ENCODE measurements around the gene CHRNB2.
A peak's percentile ranks its signal among the peaks of the same experiment; 100 is the strongest.

Gene CHRNB2

DNA sequence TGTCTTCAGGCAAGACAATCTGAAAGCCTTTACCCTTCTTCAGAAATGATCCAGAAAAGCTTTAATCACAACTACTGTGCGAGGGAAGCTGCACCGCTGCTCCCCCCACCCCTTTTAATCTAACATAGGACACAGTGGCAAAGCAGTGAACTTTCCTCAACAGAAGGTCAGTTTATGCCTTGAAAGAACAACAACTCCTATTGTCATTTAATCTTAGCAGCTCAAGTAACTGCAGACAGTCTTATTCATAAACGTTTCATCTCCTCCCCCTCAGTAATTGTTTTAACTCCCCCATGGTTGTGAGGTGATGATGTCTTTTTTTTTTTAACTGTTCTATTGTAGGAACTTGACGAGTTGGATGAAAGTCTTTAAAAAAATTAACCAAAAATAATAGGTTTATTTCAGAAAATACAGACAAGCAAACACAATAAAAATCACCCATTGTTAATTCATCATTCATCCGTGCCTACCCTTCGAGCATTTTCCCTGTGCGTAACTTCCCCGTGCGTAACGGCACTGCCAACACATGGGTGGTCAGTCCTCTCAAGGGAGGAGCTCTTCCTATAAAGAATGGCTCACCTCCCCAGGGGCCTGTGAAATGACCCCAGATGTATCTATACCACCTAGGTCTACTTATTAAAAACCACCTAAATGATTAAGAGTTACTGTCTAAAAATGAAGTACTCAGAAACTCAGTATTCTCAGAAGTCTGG, 43.7 kb downstream of the CHRNB2 start:
- no peak for DNase-seq

- no peak for DNase-seq
Measured at GRCh38 chr1:154614247-154614646, 46.7 kb downstream of the CHRNB2 start.

DNA sequence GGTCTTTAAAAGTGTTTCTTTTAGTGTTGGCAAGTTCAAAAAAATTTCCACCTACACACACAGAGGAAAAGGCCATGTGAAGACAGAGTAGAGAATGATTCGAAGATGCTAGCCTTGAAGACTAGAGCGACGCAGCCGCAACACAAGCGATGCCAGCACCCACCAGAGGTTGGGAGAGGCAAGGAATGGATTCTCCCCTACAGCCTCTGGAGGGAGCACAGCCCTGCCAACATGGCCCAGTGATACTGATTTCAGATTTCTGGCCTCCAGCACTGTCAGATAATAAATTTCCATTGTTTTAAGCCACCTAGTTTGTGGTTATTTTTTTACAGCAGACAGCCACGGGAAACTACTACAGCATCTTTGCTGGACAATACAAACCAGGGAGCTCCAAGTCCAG, 47.3 kb downstream of the CHRNB2 start:
- DNase-seq: no peak

DNA sequence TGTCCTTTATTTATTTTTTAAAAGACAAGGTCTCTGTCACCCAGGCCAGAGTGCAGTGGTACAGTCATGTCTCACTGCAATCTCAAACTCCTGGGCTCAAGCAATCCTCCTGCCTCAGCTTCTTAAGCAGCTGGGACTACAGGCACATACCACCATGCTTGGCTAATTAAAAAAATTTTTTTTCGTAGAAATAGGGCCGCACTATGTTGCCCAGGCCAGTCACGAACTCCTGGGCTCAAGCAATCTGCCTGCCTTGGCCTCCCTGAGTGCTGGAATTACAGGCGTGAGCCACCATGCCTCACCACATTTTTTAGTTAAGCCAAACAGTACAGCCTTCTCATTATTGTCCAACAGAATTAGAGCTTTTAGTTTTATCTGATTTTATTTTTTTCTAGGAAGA, 47.8 kb downstream of the CHRNB2 start:
- DNase-seq: no peak

- DNase-seq: no peak
Measured at GRCh38 chr1:154616659-154617345, 49.2 kb downstream of the CHRNB2 start.

DNA sequence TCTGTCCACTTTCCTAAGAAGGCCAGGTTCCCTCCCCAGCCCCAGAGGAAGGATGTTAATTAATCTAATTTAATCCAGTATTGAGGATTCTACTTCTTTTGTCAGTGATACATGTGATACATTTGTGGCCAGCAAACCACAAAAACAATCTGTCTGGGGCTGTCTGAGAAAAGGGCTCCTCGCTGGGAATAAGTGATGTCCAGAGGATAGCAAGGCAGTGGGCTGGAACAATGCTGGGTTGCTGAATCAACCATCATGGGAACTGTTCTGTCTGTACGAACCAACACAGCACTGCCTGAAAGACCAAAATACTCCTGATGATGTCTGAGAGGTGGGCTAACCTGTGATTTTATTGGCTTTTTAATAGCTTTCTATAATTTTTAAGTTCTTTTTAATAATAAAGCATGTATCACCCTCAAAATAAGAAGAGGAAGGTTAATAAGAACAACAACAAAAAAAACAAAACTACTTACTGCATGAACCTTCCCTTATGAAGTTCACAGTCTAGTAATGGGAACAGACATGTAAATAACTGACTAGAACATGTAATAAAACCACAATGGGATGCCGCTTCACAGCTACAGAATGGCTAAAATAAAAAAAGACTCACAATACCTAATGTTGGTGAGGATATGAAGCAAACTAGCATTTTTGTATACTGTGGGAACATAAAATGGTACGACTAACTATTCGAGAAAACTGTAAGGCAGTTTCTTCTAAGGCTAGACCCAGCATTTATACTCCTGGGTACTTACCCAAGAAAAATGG, 51.8 kb downstream of the CHRNB2 start:
- no peak for DNase-seq

DNA sequence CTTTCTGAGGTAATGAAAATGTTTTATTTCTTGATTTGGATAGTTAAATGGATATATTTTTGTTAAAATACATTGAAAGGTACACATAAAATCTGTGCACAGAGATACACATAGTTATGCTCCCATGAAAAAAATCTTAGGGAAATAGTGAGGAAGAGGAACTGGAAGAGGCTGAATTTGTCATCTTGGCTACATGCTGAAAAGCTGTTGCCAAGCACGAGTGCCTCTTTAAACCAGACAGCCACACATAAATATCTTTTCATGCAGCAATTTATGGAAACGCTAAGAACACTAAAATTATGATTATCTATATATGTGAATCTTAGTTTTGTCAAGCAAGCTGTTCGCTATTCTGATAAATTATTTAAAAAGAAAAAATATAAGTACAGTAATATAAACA, 53.2 kb downstream of the CHRNB2 start:
- DNase-seq: peak; percentile 1

DNA sequence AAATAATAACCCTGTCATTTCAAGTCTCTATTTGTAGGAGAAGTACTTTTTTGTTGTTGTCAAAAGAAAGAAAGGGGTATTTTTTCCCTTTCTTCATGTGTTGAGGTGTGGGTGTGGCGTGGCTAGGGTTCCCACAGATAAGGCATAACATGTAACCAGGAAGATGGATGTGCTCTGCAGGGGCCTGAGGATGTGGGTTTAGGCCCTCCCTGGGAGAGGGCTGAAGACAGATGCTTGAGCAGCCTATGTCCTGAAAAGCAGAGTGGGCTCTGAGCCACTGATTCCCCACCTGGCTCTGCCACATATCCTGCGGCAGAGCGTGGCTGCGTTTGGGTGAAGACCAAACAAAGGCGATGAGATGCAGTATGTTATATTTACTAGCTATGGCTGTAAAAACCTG, 54.3 kb downstream of the CHRNB2 start:
- no peak for DNase-seq

GRCh38 chr1:154622503-154623039, 55.0 kb downstream of the CHRNB2 start:
- DNase-seq: no peak

GRCh38 chr1:154623358-154623757, 55.8 kb downstream of the CHRNB2 start:
- DNase-seq: peak; percentile 92

- peak; percentile 81 for DNase-seq
Measured at GRCh38 chr1:154624746-154625643, 57.4 kb downstream of the CHRNB2 start.

DNA sequence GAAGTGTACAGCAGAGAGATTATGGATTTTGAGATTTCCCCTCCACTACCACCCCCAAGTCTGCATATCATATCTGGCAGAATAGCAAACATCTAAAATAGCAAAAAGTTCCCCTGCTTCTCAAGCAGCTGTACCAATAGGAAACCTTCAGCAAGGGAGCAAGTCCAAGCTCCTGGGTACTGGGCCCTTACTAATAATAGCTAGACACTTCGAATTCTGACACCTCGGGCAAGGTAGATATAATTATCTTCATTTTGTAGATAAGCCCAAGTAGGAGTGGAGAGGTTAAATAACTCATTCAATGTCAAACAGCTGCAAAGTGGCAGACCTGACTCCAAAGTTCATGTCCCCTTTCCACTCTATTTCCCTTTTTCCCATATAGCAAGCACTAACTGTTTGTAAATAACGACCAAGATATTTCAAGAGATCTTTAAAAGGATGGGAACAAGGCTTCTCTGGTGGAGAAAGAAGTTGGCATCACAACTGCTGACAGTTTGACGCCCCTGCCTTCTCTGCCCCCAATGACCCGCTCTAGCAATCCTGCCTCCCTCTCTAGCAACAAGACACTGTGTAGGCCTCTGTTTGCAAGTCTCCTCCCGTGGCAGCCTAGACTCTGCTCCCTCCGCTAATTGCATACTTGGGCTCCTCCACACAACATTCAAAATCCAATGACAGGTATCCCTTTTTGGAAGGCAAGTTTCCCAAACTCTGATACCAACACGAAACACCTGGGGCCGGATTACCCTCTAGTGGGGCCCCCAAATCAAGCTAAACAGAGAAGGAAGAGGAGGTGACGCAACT, 59.1 kb downstream of the CHRNB2 start:
- peak; percentile 41 for DNase-seq

DNA sequence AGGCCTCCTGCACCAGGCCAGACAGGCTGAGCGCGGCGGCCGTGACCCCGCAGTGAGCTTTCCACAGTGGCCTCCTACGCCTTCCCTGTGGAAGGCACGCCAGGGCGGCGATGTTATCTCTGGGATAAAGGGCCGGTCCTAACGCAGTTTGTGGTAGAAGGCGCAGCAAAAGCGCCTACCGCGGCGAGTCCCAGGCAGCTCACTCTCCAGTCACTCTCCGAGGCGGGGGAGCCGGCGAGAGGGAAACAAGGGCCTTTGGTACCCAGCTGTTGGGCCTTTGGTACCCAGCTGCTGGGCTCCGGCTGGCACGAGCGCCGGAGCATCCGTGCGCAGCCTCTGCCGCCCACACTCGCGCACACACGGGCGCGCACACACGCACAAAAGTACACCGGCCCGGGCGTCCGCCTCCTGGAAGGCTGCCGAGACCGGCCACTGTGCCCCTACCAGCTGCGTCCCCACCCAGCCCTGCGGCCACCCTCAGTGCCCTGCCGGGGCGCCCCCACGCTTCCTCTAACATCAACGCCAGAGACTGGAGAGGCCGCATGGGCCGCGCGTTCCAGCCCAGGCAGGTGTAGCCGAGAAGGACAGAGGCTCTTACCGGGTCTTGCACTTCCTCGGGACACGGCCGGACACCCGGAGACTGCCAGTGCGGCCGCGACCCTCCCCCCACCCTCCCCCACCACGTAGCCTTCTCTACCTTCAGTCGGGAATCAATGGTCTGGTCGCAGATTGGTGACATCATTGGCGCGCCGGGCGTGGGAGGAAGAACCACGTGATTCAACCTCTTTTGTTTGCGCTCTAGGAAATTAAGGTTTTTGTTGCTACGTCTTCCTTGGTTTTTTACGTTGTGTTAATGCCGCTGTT, 59.9 kb downstream of the CHRNB2 start:
- peak; percentile 74 for DNase-seq

DNA sequence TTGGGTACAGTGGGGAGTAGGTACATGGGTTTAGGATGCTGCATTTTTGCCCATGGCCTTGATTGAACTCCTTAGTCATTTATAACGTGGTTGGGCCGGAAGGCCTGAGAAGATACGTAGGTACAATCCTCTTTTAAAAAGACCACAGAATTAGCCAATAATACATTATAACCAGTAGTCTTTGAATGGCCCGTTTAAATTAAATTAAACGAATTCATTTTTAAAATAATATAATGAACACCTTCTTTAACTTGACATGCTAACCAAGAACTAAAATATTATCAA, 60.5 kb downstream of the CHRNB2 start:
- no peak for DNase-seq

- DNase-seq: no peak
Measured at GRCh38 chr1:154629061-154629674, 61.6 kb downstream of the CHRNB2 start.

Data from MV-4-11 (cell line).